ENCODE data around the gene CIC. TPM values are rescaled to one million over a fixed set of nuclear protein-coding genes. Genes with fewer than 3 reads are reported as not detected.

The CIC gene
- total and polyA plus RNA-seq, 9 of the 15 experiments (the other 6 are each of a cell fraction or from before 2014, with no cell fraction given) = 0.07 to 44.7 (median 8.6) TPM

DNA sequence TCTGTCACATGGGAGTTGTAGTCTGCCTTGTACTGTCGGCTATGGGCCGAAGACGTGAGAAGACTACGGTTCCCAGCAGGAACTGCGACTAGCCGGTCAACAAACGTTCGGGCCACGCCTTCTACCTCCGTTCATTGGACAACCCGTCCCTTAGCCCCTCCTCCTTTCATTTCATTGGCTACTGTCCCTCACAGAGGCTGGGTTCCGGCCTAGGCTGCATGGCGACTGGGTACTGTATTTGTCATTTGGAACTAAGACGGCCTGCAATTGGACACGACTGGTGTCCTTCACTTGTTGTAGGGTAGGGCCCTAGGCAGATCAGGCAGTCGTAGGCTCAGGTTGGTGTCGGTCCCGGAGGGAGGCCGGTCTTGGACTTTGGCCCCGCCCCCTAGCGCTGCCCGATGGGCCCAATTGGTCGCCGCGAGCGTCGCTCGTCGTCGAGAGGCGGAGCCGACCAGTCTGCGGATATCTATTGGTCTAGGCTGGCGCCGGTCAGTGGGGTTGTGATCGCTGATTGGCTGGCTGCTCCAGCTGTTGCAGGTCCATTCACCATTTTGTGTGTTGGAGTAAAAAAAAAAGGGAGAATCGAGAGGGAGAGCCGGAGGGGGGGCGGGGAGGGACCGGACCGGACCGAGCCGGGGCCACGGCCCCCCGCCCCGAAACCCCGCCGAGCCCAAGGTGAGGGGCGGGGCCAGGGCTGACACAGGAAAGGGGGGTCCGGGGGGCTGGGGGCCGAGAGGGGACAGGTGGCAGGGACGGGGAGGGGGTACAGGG, at the start of gene CIC (continued):
- TF ChIP-seq, protein P1, sequence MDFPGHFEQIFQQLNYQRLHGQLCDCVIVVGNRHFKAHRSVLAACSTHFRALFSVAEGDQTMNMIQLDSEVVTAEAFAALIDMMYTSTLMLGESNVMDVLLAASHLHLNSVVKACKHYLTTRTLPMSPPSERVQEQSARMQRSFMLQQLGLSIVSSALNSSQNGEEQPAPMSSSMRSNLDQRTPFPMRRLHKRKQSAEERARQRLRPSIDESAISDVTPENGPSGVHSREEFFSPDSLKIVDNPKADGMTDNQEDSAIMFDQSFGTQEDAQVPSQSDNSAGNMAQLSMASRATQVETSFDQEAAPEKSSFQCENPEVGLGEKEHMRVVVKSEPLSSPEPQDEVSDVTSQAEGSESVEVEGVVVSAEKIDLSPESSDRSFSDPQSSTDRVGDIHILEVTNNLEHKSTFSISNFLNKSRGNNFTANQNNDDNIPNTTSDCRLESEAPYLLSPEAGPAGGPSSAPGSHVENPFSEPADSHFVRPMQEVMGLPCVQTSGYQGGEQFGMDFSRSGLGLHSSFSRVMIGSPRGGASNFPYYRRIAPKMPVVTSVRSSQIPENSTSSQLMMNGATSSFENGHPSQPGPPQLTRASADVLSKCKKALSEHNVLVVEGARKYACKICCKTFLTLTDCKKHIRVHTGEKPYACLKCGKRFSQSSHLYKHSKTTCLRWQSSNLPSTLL (IDR thresholded peaks at IDR 0.05) = no peak
- peak; percentile 97 for TF ChIP-seq HCFC1 (IDR thresholded peaks at IDR 0.05; ENCODE audit: low read depth, low read length)
- TF ChIP-seq, protein P2, sequence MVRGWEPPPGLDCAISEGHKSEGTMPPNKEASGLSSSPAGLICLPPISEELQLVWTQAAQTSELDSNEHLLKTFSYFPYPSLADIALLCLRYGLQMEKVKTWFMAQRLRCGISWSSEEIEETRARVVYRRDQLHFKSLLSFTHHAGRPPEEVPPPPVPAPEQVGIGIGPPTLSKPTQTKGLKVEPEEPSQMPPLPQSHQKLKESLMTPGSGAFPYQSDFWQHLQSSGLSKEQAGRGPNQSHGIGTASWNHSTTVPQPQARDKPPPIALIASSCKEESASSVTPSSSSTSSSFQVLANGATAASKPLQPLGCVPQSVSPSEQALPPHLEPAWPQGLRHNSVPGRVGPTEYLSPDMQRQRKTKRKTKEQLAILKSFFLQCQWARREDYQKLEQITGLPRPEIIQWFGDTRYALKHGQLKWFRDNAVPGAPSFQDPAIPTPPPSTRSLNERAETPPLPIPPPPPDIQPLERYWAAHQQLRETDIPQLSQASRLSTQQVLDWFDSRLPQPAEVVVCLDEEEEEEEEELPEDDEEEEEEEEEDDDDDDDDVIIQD (CRISPR knock-in tag; IDR thresholded peaks at IDR 0.05) = no peak
- TF ChIP-seq NFYB (IDR thresholded peaks at IDR 0.05; ENCODE audit: extremely low read depth, insufficient read length) = peak; percentile 82
- TF ChIP-seq RBM25 (IDR thresholded peaks at IDR 0.05; ENCODE audit: low read depth, low read length, severe bottlenecking) = peak; percentile 91
- TF ChIP-seq CBX5 (IDR thresholded peaks at IDR 0.05; ENCODE audit: borderline replicate concordance, low read depth) = no peak
- TF ChIP-seq MAFG (tag; conservative IDR thresholded peaks at IDR 0.05) = no peak
- no peak for TF ChIP-seq ZNF699 (CRISPR knock-in tag; IDR thresholded peaks at IDR 0.05; ENCODE audit: insufficient replicate concordance)
- no peak for TF ChIP-seq ZBTB8A (IDR thresholded peaks at IDR 0.05; ENCODE audit: partially characterized antibody)
- TF ChIP-seq TGIF2 (CRISPR knock-in tag; IDR thresholded peaks at IDR 0.05) = no peak
- TF ChIP-seq, protein P3, sequence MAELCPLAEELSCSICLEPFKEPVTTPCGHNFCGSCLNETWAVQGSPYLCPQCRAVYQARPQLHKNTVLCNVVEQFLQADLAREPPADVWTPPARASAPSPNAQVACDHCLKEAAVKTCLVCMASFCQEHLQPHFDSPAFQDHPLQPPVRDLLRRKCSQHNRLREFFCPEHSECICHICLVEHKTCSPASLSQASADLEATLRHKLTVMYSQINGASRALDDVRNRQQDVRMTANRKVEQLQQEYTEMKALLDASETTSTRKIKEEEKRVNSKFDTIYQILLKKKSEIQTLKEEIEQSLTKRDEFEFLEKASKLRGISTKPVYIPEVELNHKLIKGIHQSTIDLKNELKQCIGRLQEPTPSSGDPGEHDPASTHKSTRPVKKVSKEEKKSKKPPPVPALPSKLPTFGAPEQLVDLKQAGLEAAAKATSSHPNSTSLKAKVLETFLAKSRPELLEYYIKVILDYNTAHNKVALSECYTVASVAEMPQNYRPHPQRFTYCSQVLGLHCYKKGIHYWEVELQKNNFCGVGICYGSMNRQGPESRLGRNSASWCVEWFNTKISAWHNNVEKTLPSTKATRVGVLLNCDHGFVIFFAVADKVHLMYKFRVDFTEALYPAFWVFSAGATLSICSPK (IDR thresholded peaks at IDR 0.05; ENCODE audit: borderline replicate concordance) = no peak
- TF ChIP-seq, protein P4, sequence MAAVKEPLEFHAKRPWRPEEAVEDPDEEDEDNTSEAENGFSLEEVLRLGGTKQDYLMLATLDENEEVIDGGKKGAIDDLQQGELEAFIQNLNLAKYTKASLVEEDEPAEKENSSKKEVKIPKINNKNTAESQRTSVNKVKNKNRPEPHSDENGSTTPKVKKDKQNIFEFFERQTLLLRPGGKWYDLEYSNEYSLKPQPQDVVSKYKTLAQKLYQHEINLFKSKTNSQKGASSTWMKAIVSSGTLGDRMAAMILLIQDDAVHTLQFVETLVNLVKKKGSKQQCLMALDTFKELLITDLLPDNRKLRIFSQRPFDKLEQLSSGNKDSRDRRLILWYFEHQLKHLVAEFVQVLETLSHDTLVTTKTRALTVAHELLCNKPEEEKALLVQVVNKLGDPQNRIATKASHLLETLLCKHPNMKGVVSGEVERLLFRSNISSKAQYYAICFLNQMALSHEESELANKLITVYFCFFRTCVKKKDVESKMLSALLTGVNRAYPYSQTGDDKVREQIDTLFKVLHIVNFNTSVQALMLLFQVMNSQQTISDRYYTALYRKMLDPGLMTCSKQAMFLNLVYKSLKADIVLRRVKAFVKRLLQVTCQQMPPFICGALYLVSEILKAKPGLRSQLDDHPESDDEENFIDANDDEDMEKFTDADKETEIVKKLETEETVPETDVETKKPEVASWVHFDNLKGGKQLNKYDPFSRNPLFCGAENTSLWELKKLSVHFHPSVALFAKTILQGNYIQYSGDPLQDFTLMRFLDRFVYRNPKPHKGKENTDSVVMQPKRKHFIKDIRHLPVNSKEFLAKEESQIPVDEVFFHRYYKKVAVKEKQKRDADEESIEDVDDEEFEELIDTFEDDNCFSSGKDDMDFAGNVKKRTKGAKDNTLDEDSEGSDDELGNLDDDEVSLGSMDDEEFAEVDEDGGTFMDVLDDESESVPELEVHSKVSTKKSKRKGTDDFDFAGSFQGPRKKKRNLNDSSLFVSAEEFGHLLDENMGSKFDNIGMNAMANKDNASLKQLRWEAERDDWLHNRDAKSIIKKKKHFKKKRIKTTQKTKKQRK (IDR thresholded peaks at IDR 0.05; ENCODE audit: borderline replicate concordance, low read depth, low read length) = peak; percentile 99
- no peak for TF ChIP-seq BCOR (IDR thresholded peaks at IDR 0.05)
- TF ChIP-seq GATAD2A (IDR thresholded peaks at IDR 0.05) = no peak
- TF ChIP-seq, protein P5, sequence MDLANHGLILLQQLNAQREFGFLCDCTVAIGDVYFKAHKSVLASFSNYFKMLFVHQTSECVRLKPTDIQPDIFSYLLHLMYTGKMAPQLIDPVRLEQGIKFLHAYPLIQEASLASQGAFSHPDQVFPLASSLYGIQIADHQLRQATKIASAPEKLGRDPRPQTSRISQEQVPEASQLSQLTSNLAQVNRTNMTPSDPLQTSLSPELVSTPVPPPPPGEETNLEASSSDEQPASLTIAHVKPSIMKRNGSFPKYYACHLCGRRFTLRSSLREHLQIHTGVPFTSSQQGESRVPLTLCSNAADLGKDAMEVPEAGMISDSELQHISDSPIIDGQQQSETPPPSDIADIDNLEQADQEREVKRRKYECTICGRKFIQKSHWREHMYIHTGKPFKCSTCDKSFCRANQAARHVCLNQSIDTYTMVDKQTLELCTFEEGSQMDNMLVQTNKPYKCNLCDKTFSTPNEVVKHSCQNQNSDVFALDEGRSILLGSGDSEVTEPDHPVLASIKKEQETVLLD (IDR thresholded peaks at IDR 0.05) = no peak
- TF ChIP-seq ZFPM2 (CRISPR knock-in tag; IDR thresholded peaks at IDR 0.05) = no peak
- no peak for TF ChIP-seq GTF2E2 (tag; IDR thresholded peaks at IDR 0.05)
- no peak for TF ChIP-seq IFI16 (CRISPR knock-in tag; IDR thresholded peaks at IDR 0.05)
- TF ChIP-seq ZNF316 (IDR thresholded peaks at IDR 0.05) = no peak
